Activated CD8-positive, alpha-beta memory T cell treated with anti-CD3 and anti-CD28 coated beads for 24 hours (primary cell): ENCODE data around the gene TRAF7.

Experiments used
- DNase-seq: peaks from one replicate; pipeline ENCODE4 v3.0.0-alpha.2; 2020

Gene TRAF7

GRCh38 chr16:2148714-2149629, 6.6 kb upstream of the TRAF7 start:
- DNase-seq = peak; percentile 73

GRCh38 chr16:2149630-2150417, 5.8 kb upstream of the TRAF7 start:
- peak; percentile 83 for DNase-seq

- DNase-seq = peak; percentile 84
Measured at GRCh38 chr16:2150418-2151187, 5.0 kb upstream of the TRAF7 start.

GRCh38 chr16:2151188-2152091, 4.1 kb upstream of the TRAF7 start:
- DNase-seq = peak; percentile 83

- peak; percentile 83 for DNase-seq
Measured at GRCh38 chr16:2152695-2153506, 2.7 kb upstream of the TRAF7 start.

- no peak for DNase-seq
Measured at GRCh38 chr16:2154533-2155090, 970 bp upstream of the TRAF7 start.

GRCh38 chr16:2155977-2156848, 631 bp downstream of the TRAF7 start:
- DNase-seq = peak; percentile 68

GRCh38 chr16:2156849-2157224, 1.3 kb downstream of the TRAF7 start:
- no peak for DNase-seq

GRCh38 chr16:2157480-2158261, 2.1 kb downstream of the TRAF7 start:
- no peak for DNase-seq

- DNase-seq = no peak
Measured at GRCh38 chr16:2158262-2158638, 2.7 kb downstream of the TRAF7 start.

- DNase-seq = no peak
Measured at GRCh38 chr16:2159175-2159838, 3.7 kb downstream of the TRAF7 start.

- DNase-seq = no peak
Measured at GRCh38 chr16:2160915-2161551, 5.5 kb downstream of the TRAF7 start.

- no peak for DNase-seq
Measured at GRCh38 chr16:2161911-2162310, 6.3 kb downstream of the TRAF7 start.

- DNase-seq = no peak
Measured at GRCh38 chr16:2162676-2163118, 7.1 kb downstream of the TRAF7 start.

GRCh38 chr16:2163211-2163881, 7.8 kb downstream of the TRAF7 start:
- no peak for DNase-seq

GRCh38 chr16:2165861-2166260, 10.3 kb downstream of the TRAF7 start:
- no peak for DNase-seq
